Retinal pigment epithelial cell (primary cell): ENCODE data around the gene GLCE.

Experiments
- DNase-seq: peaks from one replicate; pipeline ENCODE4 v3.0.0-alpha.2; 2010; ENCODE audit warnings: low read depth
- H3K4me3 ChIP-seq: 2 replicates; pipeline ENCODE4 v1.5.1; 2011; ENCODE audit warnings: mild to moderate bottlenecking, low read length, control low read depth, moderate library complexity
- CTCF ChIP-seq: conservative IDR thresholded peaks from 2 replicates; pipeline ENCODE4 v1.5.1; 2011; ENCODE audit warnings: low read depth, low read length, control low read depth, inconsistent platforms

Gene GLCE

GRCh38 chr15:69200832-69201745, 40.7 kb downstream of the GLCE start:
- DNase-seq: no peak
- no peak overlapping the region for H3K4me3 ChIP-seq
- no peak for TF ChIP-seq CTCF

GRCh38 chr15:69206079-69206478, 45.6 kb downstream of the GLCE start:
- TF ChIP-seq CTCF: no peak
- no peak overlapping the region for H3K4me3 ChIP-seq
- DNase-seq: no peak

- TF ChIP-seq CTCF: no peak
- no peak overlapping the region for H3K4me3 ChIP-seq
- DNase-seq: no peak
Measured at GRCh38 chr15:69209661-69210060, 49.2 kb downstream of the GLCE start.

- no peak for TF ChIP-seq CTCF
- H3K4me3 ChIP-seq: no peak overlapping the region
- DNase-seq: no peak
Measured at GRCh38 chr15:69210574-69210973, 50.1 kb downstream of the GLCE start.

GRCh38 chr15:69213786-69214185, 53.4 kb downstream of the GLCE start:
- DNase-seq: no peak
- H3K4me3 ChIP-seq: no peak overlapping the region
- TF ChIP-seq CTCF: peak; percentile 7

- DNase-seq: no peak
- no peak for TF ChIP-seq CTCF
- no peak overlapping the region for H3K4me3 ChIP-seq
Measured at GRCh38 chr15:69215314-69216035, 55.0 kb downstream of the GLCE start.
